NCI-H69 (cell line): ENCODE measurements around the gene ID3.

ENCODE experiments used
- DNase-seq: peaks from one replicate; lab custom pipeline; 2025; lab: John Stamatoyannopoulos, UW

Gene ID3, protein sequence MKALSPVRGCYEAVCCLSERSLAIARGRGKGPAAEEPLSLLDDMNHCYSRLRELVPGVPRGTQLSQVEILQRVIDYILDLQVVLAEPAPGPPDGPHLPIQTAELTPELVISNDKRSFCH

DNA sequence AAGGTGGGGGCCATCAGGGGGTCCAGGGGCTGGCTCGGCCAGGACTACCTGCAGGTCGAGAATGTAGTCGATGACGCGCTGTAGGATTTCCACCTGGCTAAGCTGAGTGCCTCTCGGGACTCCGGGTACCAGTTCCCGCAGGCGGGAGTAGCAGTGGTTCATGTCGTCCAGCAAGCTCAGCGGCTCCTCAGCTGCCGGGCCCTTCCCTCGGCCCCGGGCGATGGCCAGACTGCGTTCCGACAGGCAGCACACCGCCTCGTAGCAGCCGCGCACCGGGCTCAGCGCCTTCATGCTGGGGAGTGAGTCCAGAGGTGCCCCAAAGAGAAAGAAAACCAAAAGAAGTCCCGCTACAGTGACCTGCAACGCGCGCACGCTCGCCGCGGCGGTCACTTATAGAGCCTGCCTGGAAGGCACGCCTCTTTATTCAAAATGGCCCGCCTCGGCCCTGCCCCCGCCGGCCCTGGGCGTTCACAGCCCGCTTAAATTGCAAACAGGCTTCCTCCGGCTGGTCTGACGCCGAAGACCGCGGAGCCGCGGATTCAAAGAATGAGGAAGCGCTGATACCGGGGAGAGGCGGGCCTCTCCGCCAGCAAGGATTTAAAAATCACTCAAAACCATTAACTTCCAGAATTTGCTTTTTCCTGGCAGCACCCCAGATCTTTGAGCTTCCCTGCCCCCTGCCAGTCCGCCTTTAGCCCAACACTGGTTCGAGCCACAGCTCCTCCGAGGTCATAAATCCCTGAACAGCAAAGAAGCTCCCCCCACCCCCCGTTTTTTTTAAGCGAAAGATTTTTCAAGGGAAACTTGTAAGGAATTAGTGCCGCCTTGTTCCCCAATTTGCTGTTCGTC, at the start of gene ID3:
ID3 (minus strand) TSS at position 366 of the 849 bp plus-strand sequence; CDS start at position 291, 75 bp downstream.
- DNase-seq: peak; percentile 94

DNA sequence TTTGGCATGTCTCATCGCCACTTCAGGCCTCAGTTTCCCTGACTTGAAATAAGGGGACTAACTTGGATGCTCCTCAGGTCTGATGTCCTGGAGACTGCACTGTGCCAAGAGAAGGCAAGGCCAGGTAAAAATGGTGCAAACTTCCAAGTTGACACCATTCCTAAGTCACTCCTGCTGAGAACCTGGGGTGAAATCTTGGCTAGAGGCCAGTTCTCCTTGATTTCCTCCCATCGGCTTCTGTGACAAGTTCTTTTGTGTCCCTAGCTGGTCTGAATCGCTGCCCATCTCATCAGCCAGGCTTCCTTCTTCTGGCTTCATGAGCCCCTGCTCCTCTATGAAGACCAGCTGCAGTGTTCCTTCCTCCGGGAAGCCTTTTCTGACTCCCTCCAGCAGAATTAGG, 48.6 kb upstream of the ID3 start:
- DNase-seq: peak; percentile 36

DNA sequence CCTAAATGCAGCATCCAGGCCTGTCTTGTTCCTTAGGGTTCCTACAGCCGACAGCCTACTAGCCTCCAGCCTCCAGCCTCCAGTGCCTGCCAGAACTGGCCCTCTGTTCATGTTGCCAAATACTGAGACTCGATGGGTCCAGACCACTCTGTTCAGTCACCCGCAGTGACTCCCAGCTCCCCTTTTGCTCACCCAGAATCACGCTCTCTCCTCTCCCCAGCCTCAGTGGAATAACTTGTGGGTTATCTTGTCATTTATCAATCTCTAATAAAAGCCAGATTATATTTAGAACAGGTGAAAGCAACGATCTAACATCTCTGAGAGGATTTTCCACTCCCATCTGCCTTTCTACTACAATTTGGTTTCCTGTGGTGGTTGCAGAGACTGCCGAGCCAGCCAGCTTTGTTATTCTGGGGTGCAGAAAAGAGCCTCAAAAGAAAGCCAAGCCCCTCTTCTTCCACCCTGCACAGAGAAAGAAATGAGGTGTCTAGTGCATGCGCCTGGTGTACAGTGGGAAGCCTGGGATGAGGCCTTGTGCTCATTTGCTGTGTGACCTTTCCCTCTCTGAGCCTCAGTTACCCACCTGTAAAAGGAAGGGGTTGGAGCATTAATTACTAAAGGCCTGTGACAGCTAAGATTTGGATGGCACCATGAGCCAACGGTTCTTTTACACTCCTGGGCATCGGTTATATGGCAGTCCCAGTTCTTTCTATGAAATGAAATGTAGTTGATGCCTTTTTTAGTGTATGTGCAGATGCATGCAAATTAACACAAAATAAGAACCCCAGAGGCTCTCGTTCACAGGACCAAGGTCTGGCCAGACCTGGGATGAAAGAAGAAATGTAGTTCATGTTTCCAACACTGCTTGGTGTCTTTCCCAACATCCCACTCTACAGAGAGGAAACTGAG, 42.9 kb upstream of the ID3 start:
- DNase-seq: no peak

DNA sequence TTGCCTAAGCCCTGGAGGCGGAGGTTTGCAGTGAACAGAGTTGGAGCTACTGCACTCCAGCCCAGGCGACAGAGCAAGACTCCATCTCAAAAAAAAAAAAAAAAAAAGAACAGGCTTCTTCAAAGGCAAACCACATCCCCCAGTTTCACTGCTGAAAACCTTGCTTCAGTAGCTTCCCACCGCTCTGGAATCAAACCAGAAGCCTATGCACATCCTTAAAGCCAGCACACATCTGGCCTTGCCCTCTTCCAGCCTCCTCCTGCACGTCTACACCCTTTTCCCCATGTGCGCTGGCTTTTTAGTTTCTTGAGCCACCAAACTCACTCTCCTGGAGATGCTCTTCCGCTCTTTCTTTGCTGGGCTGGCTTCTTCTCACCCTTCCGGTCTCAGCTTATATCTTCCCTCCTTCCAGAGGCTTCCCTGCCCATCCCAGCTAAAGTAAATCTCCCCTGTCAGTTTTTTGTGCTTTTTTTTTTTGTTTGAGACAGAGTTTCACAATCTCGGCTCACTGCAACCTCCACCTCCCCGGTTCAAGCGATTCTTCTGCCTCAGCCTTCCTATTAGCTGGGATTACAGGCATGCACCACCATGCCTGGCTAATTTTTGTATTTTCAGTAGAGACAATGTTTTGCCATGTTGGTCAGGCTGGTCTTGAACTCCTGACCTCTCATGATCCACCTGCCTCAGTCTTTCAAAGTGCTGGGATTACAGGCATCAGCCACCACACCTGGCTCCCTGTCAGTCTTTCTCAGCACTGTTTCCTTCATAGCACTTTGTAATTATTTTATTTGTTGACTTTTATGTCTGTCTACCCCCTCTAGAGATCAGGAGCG, 42.0 kb upstream of the ID3 start:
- peak; percentile 58 for DNase-seq

DNA sequence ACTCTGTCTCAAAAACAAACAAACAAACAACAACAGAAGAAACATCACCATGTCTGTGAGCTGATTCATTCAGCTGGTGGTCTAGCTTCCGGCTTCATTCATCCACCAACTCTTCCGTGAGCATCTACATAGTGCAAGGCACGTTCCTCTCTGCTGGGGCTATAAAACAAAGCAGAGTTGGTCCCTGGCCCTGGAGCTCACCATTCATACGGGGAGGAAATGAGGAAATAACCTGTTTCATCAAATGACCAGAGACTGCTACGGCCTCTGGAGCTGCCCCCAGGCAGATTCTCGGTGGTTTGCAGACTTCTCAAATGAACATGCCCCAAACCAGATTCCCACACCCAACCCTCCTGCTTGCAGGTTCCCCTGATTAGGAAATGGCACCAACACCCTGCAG, 41.0 kb upstream of the ID3 start:
- DNase-seq: no peak

DNA sequence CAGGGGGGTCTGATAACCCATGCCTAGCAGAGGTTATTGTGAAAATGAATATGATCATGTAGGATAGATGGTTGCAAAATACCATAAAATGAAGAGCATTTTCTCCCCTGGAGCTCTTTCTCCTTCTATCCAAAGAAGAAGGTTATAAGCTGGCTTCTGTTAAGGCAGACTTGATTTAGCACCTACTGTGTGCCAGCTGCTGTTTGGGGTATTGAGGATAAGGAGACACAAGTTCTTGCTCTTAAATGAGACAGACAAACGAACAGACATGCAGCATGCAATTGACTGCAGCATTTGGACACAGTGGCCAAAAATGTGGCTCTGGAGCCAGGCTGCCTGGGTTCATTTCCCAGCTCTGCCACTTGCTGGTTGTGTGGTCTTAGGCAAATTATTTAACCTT, 39.8 kb upstream of the ID3 start:
- no peak for DNase-seq

DNA sequence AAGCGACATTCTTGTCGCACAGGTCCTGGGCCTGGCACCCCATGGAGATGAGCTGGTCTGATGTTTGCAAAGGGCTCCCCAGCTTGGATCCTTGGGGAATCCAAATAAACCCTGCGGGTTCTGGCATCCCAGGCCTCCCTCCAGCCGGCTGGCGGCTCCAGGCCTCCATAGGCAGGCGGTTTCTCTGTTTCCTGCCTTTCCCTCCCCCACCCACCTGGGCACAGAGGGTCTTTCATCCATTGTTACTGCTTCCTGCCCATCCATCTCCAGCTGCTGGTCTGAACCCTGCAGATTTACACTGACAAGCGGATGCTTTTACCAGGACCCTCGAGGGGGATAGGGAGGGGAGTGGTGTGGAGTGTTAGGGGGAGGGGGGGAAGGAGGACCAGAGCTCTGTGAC, 39.1 kb upstream of the ID3 start:
- peak; percentile 94 for DNase-seq

DNA sequence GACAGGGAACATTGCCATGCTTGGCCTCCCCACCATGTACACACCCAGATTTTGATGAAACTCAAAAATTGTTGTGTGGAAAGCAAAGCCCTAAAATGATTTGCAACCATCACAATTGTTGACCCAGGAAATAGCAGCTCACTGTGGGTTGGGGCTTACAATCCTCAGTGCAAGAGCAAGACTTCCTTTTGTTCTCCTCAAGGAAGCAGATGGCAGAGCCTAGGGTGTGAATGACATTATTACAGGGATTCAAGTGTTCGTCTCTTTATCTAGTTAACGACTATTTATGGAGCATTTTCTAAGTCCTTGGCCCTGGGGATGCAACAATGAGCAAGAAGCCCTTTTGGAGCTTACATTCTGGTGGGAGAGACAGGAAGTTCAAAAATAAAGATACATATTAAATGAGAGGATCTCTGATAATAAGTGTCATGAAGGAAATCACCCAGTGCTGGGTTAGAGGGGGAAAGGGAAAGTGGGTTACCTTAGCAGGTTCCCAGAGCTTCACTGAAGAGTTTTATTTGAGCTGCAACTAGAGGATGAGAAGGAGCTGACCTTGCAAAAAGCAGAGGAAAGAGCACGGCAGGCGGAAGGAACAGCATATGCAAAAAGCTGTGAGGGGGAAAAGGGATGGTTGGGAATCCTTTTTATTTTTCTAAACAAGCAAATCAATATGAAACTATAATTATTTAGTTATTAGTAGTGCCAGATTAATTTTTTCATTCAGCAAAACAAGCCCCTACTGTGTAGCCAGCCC, 38.5 kb upstream of the ID3 start:
- peak; percentile 92 for DNase-seq

DNA sequence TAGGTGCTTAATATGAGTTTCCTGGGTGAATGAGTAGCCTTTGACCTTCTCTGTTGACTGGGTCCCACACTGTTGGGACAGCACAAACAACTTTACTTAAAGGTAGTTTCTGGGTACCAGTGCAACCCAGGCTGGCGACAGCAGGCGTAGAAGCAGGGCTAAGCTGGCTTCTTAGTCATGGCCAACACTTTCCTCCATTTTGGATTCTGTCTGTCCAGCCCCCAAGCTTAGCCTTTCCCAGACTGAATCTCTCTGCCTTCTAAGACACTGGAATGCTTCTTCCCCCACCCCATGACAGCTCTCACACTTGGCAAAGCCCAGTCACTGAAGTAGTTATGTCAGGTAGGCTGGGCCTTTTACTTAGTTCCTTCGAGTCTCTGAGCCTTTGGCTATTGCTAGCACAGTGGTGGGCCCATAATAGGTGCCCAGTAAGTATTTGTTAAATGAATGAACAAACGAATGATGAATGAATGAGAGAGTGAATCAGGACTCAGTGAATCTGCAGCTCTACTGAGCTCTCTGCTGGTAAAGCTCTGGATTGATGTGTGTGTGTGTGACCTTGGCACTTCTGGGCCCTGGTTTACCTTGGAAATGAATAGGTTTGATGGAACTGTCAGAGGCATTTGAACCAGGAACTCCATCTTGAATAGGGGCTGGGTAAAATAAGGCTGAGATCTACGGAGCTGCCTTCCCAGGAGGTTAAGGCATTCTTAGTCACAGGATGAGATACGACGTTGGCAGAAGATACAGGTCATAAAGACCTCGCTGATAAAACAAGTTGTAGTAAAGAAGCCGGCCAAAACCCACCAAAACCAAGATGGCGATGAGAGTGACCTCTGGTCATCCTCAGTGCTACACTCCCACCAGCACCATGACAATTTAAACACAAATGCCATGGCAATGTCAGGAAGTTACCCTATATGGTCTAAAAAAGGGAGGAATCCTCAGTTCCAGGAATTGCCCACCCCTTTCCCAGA, 37.4 kb upstream of the ID3 start:
- DNase-seq: no peak

DNA sequence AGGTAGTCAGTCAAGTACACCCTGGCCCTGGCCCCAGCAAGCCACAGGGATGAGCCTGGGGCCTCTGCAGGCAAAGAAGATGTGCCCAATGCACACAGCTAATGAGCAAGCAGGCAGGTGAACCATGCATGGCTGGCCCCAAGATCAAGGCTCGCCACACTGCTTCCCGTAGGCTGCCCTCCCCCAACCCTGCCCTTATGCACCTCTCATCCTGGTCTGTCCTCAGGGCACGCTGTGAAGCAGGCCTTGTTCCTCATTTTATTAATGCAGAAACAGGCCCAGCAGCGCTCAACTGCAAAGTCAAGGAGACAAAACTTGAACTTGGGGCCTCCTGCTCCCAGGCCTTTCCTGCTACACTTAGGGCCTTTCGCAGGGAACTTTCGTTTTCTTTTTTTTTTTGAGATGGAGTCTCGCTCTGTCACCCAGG, 35.6 kb upstream of the ID3 start:
- no peak for DNase-seq

DNA sequence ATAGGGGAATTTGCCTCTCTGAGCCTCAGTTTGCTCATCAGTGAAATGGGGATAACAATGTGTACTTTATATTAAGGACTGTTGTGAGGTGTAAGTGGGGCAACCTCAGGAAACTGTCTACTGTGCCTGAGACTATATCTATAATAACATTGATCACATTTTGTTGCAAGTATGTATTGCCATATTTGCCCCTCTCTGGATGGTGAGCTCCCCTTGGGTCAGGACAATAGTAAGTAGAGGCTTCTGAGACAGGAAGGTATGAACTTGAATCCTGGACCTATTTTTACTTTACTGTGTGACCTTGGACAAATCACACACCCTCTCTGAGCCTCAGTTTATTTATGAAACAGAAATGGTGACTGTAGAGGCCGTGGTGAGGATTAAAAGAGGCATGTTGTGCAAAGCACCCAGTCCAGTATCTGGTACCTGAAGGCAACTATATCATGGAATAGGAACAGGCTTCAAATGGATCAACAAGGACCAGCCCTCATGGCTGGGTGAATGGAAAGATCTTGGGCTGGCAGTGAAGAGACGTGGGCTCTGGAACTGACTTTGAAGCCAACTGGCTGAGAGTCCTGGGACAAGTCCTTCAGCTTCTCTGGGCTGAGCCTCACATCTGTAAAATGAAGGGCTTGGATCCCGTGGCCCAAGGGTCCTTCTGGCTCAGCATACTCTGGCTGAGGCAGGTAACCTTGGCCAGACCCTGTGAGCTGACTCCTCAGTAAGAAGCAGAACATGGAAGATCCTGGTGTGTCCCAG, 35.0 kb upstream of the ID3 start:
- DNase-seq: no peak

DNA sequence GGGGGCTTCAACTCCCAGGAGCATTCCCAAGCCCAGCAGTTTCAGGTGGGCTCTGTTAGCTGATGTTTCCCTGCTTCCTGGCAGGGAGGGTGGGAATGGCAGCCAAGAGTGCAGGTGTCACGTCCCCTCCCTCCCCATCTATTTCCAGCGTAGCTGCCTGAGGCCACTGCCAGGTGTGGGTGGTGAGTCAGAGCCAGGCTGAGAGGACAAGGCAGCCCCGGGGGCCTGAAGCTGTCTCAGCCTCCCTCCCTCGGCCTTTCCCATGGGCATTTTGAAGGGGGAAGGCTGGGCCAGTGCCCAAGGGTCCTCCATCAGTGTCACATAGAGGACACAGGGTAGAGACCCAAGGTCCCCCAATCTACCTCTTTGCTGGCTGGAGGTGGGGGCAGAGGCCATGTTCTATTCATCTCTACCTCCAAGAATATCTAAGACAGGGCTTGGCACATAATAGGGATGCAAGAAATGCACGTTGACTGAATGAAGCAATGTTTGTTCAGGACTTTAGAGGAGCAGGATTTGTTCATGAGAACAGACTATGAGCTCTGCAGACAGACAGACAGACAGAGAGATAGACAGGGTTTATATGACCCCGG, 34.4 kb upstream of the ID3 start:
- peak; percentile 94 for DNase-seq

DNA sequence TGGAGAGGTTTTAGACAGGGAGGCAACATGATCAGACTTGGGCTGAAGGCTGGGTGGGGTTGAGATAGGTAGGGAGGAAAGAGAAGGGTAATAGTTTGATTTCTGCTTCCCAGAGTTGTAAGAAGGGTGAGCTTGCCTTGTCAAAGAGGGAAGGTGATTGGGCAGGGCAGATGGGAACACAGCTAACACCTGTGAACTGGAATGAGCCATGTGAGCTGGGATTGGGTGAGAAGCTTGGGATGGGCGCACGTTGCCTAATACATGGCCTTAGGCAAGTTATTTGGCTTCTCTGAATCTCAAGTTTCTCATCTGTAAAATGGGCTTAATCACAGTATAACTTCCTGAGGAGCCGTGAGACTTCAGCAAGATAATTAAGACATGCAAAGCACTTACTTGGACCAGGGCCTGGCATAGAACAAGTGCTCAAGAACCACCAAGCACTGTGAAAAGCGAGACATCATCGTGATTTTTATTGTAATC, 33.8 kb upstream of the ID3 start:
- peak; percentile 80 for DNase-seq

DNA sequence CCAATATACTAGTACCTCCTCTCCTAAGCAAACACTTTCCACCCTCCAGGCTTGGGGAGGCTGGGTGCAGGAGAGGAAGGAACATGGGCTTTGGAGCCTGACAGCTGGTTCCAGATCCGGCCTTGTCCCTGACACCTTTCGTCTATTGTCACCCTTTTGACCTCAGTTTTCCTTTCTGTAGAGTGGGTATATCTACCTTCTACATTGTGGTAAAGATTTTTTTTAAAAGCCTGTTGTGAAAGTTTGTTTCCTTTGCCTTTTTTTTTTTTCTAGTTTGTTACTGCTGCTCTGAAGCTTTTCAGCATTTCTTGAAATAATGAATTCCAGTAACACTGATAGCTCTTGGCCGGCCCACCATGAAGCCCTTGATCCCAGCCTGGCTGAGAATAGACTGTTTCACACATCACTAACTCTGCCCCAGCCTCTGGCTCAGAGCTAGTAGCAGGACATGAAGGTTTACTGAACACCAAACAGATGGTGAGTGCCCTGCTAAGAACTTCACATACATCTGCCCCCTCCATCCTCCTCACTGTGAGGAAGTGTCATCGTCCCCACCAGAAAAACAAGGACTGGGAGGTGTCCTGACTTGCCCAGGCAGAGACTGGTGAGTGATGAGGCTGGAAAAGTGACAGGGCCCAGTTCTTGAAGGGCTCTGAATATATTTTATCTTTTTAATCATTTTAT, 33.0 kb upstream of the ID3 start:
- peak; percentile 89 for DNase-seq

DNA sequence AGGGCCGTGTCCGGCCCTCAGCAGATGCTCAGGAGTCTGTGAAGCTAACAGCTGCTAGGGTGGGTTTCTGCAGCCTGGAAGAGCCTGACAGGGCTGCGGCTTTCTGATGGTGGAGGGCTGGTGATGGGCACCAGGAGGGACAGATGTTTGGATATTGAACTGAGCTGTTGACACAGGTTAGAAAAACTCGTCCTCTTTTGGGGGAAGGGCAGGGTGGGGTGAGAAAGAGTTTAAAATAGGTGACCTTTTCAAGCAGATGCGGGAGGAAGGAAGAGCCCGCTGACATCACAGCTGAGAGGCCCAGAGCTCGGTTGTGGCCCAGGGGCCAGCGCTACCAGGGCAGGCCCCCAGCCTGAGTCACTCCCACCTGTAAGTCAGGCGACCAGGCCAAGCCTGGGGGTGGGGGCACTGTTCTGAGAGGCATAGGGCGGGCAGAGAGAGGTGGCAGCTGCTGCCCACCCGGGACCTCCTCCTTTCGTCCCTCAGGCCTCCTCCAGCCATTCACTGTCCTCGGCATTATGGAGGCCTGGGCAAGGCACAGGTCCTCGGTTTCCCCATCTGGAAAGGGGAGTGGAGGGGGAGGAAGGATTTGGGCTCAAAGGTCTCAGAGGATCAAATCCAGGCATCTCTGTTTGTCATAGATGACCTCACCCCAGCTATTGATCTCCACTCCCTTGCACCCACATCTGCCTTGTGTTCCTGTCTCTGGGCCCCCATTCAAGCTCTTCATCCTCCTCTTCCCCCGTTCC, 32.3 kb upstream of the ID3 start:
- peak; percentile 72 for DNase-seq

DNA sequence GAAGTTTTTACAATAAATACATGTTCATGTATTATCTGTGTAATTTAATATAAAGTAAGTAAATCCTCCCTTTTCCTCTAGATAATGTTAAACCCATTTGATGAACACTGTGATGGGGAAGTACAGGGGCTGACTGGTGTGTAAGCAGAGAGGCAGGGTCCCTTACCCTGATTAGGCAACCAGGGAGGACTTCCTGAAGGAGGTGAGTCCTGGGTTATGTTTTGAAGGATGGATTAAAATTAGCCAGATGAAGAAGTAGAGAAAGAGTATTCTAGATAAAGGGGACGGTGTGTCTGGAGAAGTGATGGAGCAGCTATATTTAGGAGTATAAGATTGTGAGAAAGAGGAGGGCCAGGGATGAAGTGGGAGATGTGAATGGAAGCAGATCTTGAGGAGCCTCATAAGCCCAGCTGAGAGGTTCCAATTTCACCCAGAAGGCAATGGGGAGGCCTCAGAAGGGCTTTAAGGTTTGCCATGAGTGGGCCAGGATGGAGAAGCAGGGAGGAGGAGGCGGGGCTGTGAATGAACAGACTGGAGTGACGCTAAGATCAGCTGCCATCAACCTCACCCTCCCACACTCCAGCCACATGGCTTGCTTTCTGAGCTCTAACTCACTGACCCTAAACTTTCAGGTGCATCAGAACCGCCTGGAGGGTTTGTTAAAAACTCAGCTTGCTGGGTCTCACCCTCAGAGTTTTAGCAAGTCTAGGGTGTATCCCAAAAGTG, 30.9 kb upstream of the ID3 start:
- DNase-seq: no peak
